HG02798 (cell line): Measurements from ENCODE around the gene EFCAB7.

Experiments used
- ATAC-seq: cut with Tn5 transposase; IDR thresholded peaks from one replicate; pipeline ENCODE4 v1.9.1; 2021; ENCODE audit warnings: mild to moderate bottlenecking; ENCODE audit not compliant: unreplicated experiment, poor library complexity

Gene EFCAB7

DNA sequence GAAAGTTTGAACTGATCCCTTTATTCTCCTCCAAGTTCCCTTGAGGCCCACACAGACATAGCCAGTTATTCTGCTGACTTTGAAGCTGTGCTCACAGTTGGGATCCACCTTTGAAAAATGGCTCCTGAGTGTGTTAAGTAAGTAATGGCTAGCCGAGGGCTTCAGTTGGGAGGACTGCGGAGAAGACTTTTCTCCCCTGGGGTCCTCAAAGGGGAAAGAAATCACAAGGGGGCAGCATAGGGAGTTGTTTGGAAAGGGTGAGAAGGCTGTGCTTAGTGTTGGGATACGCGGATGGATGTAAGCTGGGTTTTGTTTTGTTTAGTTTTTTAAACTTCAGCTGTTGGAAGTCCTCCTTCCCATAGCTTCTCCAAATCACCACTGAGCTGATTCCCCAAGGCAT, 78.1 kb downstream of the EFCAB7 start:
- no peak for ATAC-seq

DNA sequence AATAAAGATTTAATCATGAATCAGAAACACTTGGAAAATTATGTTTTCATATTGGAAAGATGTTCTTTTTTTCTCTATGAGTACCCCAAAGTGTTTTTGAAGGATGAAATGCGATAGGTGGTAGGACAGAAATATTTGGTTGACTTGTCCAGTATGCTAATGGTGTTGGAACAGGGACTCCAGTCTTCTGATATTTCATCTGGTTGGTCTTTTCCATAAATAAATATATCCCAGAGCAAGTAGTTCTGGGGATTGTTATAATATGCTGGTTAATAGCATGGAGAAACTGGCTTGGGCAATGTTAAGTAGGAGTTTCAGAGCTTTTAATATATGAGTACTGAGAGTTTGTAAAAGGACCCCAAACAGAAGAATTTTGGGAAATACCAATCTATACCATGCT, 78.6 kb downstream of the EFCAB7 start:
- ATAC-seq: no peak

DNA sequence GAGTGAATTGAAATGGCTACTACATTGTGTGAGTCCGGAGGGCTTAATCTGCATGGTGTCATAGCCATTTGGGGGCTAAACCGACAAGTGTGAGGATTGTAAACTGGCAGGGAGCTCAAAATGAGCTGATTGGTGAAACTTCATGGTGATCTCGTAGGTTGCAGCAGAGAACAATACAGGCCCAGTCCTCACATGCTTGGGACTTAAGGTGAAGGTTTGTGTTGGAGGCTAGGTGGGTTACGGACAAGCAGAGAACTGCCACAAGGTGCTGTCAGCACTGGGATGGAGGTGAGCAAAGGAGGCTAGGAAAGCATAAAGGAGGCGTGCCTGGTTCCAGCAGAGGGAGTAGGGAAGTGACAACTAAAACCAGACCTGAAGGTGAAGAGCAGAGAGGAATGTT, 79.3 kb downstream of the EFCAB7 start:
- ATAC-seq: no peak

DNA sequence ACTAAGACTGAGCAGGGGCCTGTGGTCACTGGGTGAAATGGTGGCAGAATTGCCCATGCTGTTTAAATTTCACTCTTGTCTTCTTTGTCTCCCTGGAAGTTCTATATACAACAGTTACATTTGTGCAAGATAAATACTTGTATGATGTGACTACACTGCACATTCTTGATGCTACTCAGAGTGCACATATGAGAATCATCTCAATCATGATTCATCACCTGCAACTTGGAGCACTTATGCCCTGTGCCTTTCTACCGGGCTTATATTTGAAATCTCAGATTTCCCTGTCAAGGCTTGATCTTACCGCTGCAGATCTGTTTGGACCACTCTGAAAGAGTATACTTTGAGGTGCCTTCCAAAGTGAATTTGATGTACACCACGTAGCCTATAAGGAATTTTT, 80.5 kb downstream of the EFCAB7 start:
- no peak for ATAC-seq

DNA sequence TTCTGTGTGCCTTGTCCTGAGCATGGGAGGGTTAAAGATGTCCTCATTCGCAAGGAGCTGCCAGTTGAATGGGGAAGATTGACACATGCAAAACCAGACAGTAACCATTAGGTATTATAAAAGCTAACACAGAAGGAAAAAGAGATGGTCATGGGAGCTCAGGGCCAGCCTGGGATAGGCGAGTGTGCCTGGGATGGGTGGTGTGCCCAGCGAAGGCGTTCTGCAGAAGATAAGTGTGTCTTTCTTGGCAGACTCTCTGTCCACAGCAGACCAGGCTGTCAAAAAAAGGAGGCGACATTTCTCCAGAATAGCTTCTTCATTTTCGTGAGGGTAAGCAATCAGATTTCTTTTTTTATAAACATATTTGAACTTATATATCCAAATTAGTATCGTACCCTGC, 84.0 kb downstream of the EFCAB7 start:
- ATAC-seq: no peak

DNA sequence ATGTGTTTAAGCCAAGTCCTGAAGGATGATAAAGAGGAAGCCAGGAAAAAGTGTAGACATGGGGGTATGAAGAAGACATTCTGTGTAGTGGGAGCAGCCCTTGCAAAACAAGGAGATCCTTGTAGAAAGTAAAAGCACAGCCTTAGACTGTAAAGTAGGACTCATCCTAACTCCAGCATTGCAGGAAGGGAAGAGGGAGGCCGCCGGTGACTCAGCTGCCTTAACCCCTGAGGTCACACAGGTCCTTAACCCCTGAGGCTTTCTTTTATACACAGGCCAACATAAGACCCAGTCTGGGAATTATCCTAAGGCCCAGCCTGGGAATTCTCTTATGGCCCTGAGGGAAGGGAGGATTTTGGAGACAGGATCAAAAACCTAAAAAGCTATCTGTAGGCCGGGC, 87.9 kb downstream of the EFCAB7 start:
- no peak for ATAC-seq

DNA sequence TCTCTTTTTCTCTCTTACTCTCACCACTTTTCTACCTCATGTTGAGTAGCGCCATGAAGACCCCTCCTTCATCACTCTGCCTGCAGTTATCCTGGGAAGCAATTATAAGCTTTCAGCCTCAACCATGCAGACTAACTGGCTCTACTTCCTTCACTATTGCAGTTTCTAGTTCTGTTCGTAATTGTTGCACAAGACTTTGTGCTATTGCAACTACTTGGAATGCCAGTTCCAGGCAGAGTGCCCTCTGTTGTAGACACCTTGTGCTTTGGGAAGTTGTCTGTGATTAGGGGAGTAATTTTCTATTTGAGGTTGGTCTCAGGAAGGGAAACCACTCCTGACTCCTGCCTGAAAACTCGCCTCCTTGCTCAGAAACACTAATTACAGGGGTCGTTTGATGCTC, 89.2 kb downstream of the EFCAB7 start:
- ATAC-seq: no peak

DNA sequence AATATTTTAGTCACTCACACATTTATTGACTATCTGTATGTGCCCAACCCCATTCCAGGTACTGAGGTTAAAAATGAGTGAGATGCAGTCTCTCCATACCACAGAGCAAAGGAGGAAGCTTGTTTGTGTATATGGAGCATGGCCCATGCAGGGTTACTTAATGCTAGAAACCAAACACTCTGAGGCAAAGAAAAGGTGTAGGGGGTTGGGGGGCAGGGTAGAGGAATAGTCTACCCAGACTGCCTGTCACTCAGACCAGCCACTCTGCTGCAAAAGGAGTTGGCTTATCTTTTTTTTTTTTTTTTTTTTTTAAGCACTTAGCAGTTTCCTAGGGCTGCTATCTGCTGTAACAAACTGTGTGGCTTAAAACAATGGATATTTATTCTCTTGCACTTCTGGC, 89.6 kb downstream of the EFCAB7 start:
- ATAC-seq: no peak

DNA sequence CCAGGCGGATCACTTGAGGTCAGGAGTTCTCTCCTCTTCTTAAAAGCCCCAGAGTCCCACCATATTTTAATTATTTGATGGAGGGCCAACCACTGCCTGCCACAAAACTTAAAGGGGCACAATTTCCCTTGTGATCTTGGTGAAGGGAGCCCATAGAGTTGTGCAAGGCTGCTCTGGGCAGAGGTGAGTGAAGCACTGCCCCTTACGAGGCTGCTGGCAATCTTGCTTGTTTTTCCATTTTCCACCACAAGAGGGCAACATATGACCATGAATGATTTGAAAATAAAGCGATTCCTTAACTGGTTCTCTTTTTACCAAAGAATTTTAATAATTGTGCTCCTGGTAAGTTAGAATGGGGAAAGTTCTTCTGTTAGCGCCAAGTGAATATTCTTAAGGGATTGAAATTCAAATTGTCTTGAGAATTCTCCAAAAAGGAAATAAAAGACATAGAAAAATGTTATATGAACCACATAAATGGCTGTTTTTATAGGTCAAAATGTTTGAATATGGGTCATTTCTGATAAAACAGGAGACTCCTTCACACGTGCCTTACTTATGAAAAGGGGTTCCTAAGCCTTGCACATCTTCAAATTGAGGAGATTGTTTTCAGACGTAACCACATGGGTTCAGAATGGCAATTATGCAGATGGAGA, 92.6 kb downstream of the EFCAB7 start:
- peak; percentile 73 for ATAC-seq

DNA sequence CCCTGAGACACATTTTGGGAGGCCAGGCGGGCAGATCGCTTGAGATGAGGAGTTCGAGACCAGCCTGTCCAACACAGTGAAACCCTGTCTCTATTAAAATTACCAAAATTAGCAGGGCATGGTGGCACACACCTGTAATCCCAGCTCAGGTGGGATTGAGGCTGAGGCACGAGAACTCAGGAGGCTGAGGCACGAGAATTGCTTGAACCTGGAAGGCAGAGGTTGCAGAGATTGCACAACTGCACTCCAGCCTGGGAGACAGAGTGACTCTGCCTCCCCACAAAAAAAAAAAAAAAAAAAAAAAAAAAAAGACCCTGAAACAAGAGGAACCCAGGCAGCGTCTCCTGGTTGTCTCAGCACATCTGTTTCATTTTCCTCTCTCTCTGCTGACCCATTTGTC, 94.1 kb downstream of the EFCAB7 start:
- ATAC-seq: no peak

DNA sequence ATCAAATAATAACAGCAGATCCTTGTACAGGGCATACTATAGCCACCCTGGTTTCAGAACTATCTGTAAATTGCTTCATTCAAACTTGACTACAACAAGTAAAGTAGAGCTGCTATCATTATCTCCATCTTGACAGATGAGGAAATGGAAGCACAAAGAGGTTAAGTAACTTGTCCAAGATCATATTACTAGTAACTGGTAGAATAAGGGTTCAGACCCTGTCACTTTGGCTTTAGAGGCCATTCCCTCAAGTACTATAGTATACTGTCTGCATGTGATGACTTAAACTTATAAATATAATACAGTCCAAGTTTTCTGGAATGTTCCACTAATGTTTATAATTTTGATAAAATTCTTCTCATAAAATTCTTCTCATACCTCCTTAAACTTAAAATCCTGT, 94.7 kb downstream of the EFCAB7 start:
- no peak for ATAC-seq

DNA sequence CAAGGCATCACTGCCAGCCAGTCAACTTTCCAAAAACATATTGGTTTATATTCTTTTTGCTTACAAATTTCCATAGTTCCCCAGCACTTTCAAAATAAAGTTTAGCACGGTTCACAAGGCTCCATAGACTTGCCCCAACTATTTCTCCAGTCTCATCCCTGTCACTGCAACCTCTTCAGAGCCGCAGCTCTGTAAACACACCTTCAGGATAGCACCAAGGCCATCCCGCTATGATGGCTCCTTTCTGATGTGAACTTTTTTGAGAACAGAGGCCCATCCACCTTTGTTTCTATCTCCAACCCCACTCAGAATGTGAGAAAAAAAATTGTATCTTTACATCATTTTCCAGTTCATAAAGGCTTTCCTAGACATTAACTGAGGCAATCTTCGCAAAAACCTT, 96.2 kb downstream of the EFCAB7 start:
- no peak for ATAC-seq

DNA sequence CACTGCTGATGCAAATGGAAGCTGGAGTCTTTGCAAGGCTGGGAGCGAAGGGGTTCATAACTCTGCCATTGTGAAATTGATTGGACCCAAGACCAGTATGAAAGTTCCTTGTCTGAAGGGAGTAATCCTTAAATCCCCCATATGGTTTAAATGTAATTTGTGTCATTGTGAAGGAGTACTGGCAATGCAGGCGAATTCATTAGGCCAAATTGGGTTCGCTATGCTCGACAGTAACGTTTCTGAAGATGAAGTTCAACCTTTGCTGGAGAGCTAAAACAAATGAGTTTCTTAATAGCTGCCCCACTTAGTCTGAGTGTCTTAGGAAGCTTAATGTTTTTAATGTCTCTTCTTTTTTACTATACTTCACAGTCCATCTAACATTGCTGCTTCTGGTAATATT, 97.3 kb downstream of the EFCAB7 start:
- no peak for ATAC-seq

DNA sequence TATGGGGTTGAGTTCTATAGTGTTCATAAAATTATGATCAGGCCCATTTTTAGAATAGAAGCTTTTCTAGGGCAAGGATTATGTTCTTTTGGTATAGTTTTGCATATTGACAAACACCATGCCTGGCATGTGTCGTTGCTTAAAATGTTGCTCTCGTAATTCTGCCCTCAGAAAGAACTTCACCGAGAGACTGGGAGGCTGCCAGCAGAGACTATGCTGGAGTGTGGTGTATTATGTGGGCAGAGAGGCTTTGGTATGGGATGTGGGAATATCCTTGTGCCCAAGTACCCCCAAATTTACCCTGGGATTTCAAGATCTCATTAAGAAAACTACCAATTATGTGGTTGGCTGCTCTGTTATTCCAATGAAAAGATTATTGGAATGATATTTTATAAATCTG, 97.8 kb downstream of the EFCAB7 start:
- ATAC-seq: no peak

DNA sequence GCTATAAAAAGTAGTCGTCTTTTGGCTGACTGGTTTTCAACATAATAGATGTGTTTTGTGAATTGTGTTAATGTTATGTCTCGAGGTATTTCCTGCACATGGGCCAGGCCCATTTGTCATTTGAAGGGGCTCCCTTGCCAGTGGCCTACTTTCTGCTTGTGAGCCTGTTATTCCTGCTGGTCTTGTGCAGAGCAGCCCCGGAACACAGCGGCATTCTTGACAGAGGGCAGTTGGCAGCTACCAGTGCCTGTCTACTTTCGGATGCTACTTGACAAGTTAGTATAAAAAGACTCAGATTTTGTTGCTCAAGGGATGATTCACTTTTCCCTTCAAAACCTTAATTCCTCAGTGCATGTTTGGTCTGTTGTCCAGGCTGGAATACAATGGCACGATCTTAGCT, 98.4 kb downstream of the EFCAB7 start:
- ATAC-seq: no peak
